Tongue (tissue), 2 donors: Measurements from ENCODE around the gene MMEL1. TPM values are rescaled to one million over a fixed set of nuclear protein-coding genes. Genes with fewer than 3 reads are reported as not detected.
"Not testable (repeated sequence)": the region's sequence is repeated elsewhere in the genome, so short reads cannot be mapped to it uniquely, and the experiment has no call there.

Experiments used
- DNase-seq: peaks from one replicate; pipeline ENCODE4 v3.0.0-alpha.2; 2015
- total RNA-seq: library from RNA; depleted of rRNA; stranded (reverse); fragments of >200 nt; gene quantifications from one replicate; pipeline ENCODE4 v1.2.3, GENCODE V29; 2014

Gene MMEL1
- total RNA-seq, 1 donor from 2014 or later, result not detected

GRCh38 chr1:2628191-2628932 is 4.5 kb downstream of the MMEL1 start:
- DNase-seq, result no peak

DNA sequence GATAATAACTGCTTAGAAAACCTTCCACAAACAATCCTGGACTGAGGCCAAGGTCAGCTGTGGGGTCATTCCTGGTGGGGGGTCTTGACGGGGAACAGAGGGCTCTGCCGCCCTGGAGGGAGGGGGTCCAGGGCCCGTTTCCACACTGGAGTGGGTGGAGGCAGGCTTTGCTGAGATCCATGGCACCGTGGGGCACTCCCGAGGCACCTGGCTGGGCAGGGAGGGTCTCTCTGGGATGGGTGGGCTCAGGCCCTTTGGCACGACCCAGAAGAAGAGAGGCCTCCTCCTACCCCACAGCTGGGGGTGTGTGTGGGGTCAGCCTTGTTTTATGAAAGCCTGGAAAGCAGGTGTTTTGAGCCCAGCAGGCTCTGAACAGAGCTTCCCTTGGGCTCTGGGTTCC is 5.1 kb downstream of the MMEL1 start:
- DNase-seq, result no peak

GRCh38 chr1:2625748-2626147 is 7.1 kb downstream of the MMEL1 start:
- not testable (repeated sequence) for DNase-seq

DNA sequence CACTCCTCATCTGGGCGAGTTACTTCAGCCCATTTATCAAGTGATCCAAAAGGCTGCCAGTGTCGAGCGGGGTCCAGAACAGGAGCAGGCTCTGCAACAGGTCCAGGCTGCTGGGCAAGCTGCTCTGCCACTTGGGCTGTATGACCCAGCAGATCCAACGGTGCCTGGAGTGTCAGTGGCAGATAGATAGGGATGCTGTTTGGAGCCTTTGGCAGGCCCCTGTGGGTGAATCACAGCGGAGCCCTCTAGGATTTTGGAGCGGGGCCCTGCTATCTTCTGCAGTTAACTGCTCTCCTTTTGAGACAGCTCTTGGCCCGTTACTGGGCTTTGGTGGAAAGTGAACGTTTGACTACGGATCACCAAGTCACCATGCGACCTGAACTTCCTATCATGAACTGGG is 7.5 kb downstream of the MMEL1 start:
- no peak for DNase-seq

GRCh38 chr1:2624735-2625300 is 8.0 kb downstream of the MMEL1 start:
- DNase-seq, result no peak

GRCh38 chr1:2623571-2624337 is 9.1 kb downstream of the MMEL1 start:
- DNase-seq, result no peak

- DNase-seq, result no peak
Measured at GRCh38 chr1:2617971-2618470, 14.8 kb downstream of the MMEL1 start.

- DNase-seq, result no peak
Measured at GRCh38 chr1:2614145-2614544, 18.7 kb downstream of the MMEL1 start.

- no peak for DNase-seq
Measured at GRCh38 chr1:2612591-2613365, 20.0 kb downstream of the MMEL1 start.

DNA sequence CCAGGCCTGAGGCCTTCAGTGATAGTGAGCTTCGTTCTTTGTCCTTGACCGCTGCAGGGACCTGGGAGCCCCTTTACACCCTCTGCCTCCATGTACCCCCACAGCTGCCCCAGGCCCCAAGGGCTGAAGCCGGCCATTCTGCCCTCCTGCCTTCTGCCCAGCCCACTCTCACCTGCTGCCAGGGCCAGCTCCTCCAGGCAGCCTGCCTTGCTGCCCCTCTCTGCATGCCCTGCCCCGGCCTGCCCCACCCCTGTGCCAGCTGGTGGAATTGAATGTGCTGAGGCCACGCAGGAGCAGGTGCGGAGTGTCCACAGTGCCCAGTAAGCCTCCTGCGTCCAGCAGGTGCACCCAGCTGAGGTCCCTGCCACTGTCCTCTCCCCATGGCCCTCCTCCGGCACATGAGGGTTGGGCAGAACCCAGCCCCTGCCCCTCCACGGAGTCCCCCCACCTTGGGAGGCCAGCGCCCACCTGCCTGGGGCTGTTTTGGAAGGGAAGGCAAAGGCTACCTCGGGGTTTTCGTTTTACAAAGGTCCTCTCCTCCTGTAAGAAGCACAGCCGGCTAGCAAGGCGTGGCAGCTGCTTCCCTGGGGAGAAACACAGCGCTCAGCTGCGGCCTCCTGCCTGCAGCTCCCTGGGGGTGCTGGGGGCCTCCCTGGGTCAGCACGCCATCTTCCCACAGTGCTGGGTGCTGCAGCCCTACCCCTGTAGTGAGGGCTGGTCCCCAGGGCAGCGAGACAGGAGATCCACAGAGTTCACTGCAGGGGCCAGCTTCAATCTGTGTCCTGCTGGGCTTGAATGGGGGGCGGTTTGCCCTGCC is 21.0 kb downstream of the MMEL1 start:
- DNase-seq, result no peak

- peak; percentile 61 for DNase-seq
Measured at GRCh38 chr1:2611031-2611501, 21.8 kb downstream of the MMEL1 start.

DNA sequence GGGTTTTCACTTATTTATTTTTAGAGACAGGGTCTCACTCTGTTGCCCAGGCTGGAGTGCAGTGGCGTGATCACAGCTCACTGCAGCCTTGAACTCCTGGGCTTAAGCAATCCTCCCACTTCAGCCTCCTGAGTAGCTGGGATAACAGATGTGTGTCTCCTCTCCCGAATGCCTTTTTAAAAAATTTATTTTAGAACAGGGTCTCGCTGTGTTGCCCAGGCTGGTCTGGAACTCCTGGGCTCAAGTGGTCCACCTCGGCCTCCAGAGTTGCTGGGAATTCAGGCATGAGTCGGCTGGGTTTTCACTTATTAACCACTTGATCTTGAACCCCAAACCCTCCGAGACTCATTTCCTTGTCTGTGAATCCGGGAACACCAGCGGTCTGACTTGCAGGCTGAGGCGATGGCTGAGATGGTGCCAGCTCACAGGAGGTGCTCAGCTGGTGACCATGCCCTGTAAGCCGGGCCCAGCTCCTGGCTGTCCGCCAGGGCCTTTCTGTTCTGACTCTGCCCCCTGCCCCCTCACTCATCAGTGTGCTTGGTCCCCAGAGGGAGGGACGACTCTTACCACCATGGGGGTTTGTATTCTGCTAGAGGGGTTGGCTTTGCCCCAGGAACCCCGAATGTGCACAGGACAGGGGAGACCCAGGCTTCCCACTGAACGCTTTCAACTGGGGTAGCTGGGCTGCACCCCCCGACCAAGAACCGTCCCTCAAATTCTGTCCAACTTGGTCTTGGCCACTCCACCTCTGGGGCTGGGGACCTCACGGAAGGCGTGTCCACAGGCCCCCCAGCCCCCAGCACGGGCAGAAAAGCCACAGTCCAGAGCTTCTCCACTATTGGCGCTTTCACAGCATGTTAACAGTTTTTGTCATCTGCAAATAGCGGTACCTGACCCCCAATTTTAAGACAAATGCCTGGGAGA is 22.5 kb downstream of the MMEL1 start:
- no peak for DNase-seq

DNA sequence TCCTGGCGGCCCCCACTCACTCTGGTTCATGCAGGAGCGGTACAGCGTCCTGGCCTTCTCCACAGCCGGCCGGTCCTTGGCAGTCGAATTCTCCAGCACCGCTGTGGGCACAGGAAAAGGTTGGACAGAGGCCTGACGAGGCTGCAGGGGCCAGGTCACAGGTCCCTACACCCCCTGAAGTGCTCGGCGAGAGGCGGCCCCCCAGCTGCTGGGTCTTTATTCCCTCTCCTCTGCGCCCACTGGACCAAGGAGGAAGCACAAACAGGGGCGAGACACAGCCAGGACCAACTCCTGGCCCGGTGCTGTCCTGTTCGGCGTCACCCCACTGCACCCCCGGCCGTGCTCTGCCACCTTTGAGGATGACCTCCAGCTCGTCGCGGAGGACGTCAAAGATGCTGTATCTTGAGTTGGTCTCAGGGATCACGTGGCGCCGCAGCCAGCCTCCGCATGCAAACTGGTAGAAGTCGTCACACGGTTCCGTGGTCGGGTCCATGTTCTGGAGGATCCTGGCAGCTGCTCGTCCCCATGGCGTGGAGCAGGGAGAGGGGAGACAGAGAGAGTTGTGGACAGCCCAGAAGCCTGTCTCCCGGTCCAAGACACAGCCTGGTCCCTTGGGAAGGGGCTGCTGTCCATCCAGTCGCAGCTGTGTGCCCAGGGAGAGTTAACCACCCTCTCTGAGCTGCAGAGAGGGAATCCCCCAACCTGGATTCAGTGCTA is 23.3 kb downstream of the MMEL1 start:
- DNase-seq, result no peak

DNA sequence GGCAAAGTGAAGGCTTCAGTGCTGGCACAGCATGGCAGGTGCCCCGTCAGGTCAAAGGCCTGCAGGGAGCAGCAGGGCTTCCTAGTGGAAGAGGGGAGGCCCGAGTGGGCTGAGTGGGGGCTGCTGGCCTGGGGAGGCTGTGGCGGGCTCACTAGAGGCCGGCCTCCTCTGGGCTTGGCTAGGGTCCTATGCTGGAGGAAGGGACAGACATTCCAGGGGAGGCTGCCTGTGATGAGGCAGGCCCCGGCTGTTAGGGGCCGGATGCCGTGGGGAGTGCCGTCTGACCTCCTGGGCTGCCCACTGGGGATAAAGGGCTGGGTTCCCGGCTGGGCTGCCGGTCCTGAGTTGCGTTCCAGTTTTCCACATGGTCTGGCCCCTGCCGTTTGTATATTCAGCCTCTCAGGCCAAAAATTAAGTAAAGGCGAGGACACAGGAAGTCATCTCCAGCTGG is 25.1 kb downstream of the MMEL1 start:
- DNase-seq, result peak; percentile 56

DNA sequence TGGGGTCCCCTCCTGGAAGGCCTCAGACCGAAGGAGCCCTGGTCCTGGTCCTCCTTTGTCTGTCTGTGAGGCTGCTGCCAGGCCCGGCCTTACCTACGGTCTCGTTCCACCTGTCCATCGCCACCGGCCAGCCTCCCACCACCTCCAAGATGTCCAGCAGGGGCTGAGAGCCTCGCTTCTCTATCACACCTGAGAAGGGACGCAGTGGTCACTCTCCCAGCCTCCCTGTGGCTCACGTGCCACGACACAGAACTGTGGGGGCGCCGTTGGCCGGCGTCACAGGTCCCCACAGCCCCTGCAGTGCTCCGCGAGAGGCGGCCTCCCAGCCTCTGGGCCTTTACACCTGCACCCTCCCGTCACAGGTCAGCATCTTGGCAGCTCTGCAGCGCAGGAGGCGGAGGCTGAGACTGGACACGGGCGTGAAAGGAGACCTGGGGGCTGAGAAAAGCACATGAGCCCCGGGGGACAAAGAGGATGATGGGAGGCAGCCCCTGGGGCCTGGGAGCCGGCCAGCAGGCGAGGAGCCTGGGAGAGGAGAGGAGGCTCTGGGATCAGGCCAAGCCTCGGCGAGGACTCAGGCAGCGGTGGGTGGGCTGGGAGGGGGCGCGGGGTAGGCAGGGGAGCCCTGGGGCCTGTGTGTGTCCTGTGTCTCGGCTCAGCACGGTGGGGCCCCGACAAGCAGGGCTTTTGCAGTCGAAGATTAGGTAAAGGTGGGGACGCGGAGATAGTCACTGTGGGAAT is 25.8 kb downstream of the MMEL1 start:
- no peak for DNase-seq

DNA sequence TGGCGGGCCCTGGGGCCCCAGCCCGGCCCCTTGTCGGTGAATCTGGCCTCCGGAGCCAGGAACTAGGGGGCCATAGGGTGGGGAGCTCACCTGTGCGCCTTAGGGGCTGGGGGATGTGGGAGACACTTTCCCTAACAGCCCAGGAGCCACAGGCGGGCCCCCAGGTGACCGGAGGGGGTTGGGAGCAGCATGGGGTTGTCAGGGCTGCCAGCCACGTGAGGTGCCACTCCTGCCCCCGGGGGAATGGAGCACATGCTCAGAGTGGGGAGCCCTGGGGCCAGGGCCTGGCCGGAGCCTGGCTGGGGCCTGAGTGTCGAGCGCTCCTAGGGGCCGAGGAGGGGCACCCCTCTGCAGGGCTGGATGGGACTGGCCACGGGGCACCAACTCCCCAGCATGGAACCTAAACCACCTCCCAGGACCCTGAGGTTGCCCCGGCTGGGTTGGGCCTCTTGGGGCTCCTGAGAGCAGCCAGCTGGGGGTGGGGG is 26.4 kb downstream of the MMEL1 start:
- DNase-seq, result no peak

DNA sequence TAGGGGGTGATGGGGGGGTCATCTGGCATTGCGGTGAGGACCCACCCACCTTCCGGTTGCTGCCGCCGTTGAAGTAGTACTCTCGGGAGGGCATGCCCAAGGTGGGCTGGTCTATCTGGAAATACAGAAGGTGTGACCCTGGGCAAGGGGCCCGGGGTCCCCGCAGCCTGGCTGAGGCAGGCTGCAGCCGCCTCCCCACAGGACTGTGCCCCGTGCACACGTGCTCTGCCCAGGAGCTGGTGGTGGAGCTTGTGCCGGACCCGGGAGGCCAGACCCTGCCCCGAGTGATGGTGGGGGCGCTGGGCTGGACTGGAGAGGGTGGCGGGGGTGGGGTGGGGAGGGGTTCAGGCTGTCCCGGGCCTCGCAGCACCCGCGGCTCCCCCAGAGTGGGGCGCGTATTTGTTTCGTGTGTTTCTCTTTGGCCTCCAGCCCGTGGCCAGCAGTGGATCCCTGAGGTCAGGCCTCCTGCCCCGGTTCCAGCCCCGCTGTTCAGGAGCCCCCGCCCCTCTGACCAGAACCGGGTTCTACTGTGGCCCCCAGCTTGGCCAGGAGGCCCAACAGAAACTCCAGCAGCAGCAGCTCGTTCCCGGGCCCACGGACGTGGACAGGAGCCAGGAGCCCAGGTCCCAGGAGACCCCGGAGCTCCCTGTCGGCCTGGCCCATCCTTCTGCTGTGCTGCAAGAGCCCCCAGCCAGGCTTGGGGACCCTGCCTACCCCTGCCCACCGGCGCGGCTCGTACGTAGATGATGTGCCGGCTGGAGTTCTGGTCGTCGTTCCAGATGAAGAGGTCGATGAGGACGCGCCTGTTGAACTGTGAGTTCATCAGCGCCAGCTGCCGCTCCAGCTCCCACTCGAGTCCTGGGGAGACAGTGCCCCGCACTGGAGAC is 27.1 kb downstream of the MMEL1 start:
- no peak for DNase-seq
